HepG2 (cell line): Measurements from ENCODE around the gene NEAT1. TPM values are rescaled to one million over a fixed set of nuclear protein-coding genes. Genes with fewer than 3 reads are reported as not detected.

ENCODE experiments used
- ARHGAP35 ChIP-seq: sonication (generic); formaldehyde crosslinking; IDR thresholded peaks from 2 replicates; pipeline ENCODE4 v1.9.0; 2022; ENCODE audit warnings: mild to moderate bottlenecking, inconsistent platforms, moderate library complexity, missing genetic modification reagents, borderline replicate concordance
- ATRX ChIP-seq: sonication (generic); formaldehyde crosslinking; IDR thresholded peaks from 2 replicates; pipeline ENCODE4 v1.4.0; 2020; ENCODE audit warnings: missing genetic modification reagents, borderline replicate concordance
- ELF1 ChIP-seq: sonication (generic); formaldehyde crosslinking; IDR thresholded peaks from 2 replicates; pipeline ENCODE4 v1.4.0; 2020; ENCODE audit warnings: missing genetic modification reagents
- HDAC2 ChIP-seq: sonication (generic); formaldehyde crosslinking; IDR thresholded peaks from 2 replicates; pipeline ENCODE4 v1.4.0; 2020; ENCODE audit warnings: missing genetic modification reagents
- KLF12 ChIP-seq: sonication (generic); formaldehyde crosslinking; IDR thresholded peaks from 2 replicates; pipeline ENCODE4 v1.4.0; 2020; ENCODE audit warnings: missing genetic modification reagents, borderline replicate concordance
- RERE ChIP-seq: IDR thresholded peaks from 2 replicates; pipeline ENCODE4 v1.6.1; 2016; ENCODE audit warnings: low read depth, missing genetic modification reagents, missing compliant biosample characterization
- RXRB ChIP-seq: IDR thresholded peaks from 2 replicates; pipeline ENCODE4 v1.6.1; 2016; ENCODE audit warnings: borderline replicate concordance, missing genetic modification reagents, missing compliant biosample characterization
- SATB2 ChIP-seq: sonication (generic); formaldehyde crosslinking; IDR thresholded peaks from 2 replicates; pipeline ENCODE4 v1.5.0; 2020; ENCODE audit warnings: missing genetic modification reagents
- SKIL ChIP-seq: sonication (generic); formaldehyde crosslinking; IDR thresholded peaks from 2 replicates; pipeline ENCODE4 v1.8.0; 2022; ENCODE audit warnings: missing genetic modification reagents, mild to moderate bottlenecking, moderate library complexity, borderline replicate concordance
- SP5 ChIP-seq: IDR thresholded peaks from 2 replicates; pipeline ENCODE4 v1.6.1; 2016; ENCODE audit warnings: low read depth, borderline replicate concordance
- TFDP2 ChIP-seq: sonication (generic); formaldehyde crosslinking; IDR thresholded peaks from 2 replicates; pipeline ENCODE4 v1.4.0; 2020; ENCODE audit warnings: missing genetic modification reagents
- ZFP91 ChIP-seq: sonication (generic); formaldehyde crosslinking; IDR thresholded peaks from 2 replicates; pipeline ENCODE4 v1.9.0; 2022; ENCODE audit warnings: missing genetic modification reagents, mild to moderate bottlenecking, borderline replicate concordance
- ZNF17 ChIP-seq: sonication (generic); formaldehyde crosslinking; IDR thresholded peaks from 2 replicates; pipeline ENCODE4 v1.5.0; 2020; ENCODE audit warnings: mild to moderate bottlenecking, missing genetic modification reagents
- ZNF335 ChIP-seq: sonication (generic); formaldehyde crosslinking; IDR thresholded peaks from 2 replicates; pipeline ENCODE4 v1.4.0; 2020; ENCODE audit warnings: missing genetic modification reagents
- ZNF441 ChIP-seq: sonication (generic); formaldehyde crosslinking; IDR thresholded peaks from 2 replicates; pipeline ENCODE4 v1.7.0; 2021; ENCODE audit warnings: missing genetic modification reagents, borderline replicate concordance
- ZNF605 ChIP-seq: sonication (generic); formaldehyde crosslinking; IDR thresholded peaks from 2 replicates; pipeline ENCODE4 v1.8.0; 2022; ENCODE audit warnings: mild to moderate bottlenecking, missing genetic modification reagents
- ZNF652 ChIP-seq: IDR thresholded peaks from 2 replicates; pipeline ENCODE4 v1.6.1; 2016; ENCODE audit warnings: low read depth, borderline replicate concordance
- ZNF746 ChIP-seq: sonication (generic); formaldehyde crosslinking; IDR thresholded peaks from 2 replicates; pipeline ENCODE4 v1.8.0; 2022; ENCODE audit warnings: mild to moderate bottlenecking, missing genetic modification reagents
- ZNF773 ChIP-seq: sonication (generic); formaldehyde crosslinking; IDR thresholded peaks from 2 replicates; pipeline ENCODE4 v1.4.0; 2020; ENCODE audit warnings: missing genetic modification reagents, borderline replicate concordance
- ZNF83 ChIP-seq: sonication (generic); formaldehyde crosslinking; IDR thresholded peaks from 2 replicates; pipeline ENCODE4 v1.4.0; 2020; ENCODE audit warnings: missing genetic modification reagents, mild to moderate bottlenecking, borderline replicate concordance
- polyA plus RNA-seq, 8 experiments: library from polyadenylated mRNA; depleted of rRNA in 3 of 8; stranded (reverse) in 7 of 8; unstranded in 1 of 8; fragments of >200 nt; fragmentation: Illumina TruSeq in 4 of 8; extraction: Trizol in 4 of 8; gene quantifications; 2 replicates each; pipeline versions ENCODE4 v1.2.1 to v1.2.3, GENCODE V29; 2011 to 2016; ENCODE audit warnings: low read depth in 4 of 8, missing spikeins in 1 of 8, mixed read lengths in 1 of 8; ENCODE audit not compliant: insufficient read depth in 1 of 8
- total RNA-seq, 5 experiments: library from RNA; depleted of rRNA; stranded (reverse); fragments of >200 nt; fragmentation: Illumina TruSeq; extraction: Trizol; gene quantifications; 2 replicates each; pipeline ENCODE4 v1.2.3, GENCODE V29; 2016; ENCODE audit warnings: low read depth in 1 of 5

NEAT1 gene
- total and polyA plus RNA-seq, 2 of the 13 experiments (the other 11 are each of a cell fraction or from before 2014, with no cell fraction given) = 20.5 to 41.2 TPM

- TF ChIP-seq ZNF652 (CRISPR knock-in tag) = no peak
- no peak for TF ChIP-seq ZFP91 (CRISPR knock-in tag)
- TF ChIP-seq ZNF83 = no peak
- TF ChIP-seq SATB2 = no peak
- TF ChIP-seq ATRX (CRISPR knock-in tag) = no peak
- TF ChIP-seq ZNF605 = no peak
- TF ChIP-seq RERE = no peak
- TF ChIP-seq TFDP2 (CRISPR knock-in tag) = no peak; the same call in 1 of the 2 replicates
- TF ChIP-seq ELF1 (CRISPR knock-in tag) = 0 out of 2 replicates have a peak, but pooled peaks have one; percentile 32
- no peak for TF ChIP-seq ZNF17
- TF ChIP-seq ARHGAP35 (CRISPR knock-in tag) = no peak
- TF ChIP-seq KLF12 (CRISPR knock-in tag) = no peak
- peak; percentile 67 for TF ChIP-seq HDAC2 (CRISPR knock-in tag)
- TF ChIP-seq SKIL (CRISPR knock-in tag) = no peak
- peak; percentile 85 for TF ChIP-seq RXRB (CRISPR knock-in tag)
- no peak for TF ChIP-seq ZNF335 (CRISPR knock-in tag)
- TF ChIP-seq ZNF746 (CRISPR knock-in tag) = peak; percentile 53; the same call in 1 of the 2 replicates
- peak; percentile 96 for TF ChIP-seq SP5
- no peak for TF ChIP-seq ZNF773 (CRISPR knock-in tag)
- no peak; the same call in 1 of the 2 replicates for TF ChIP-seq ZNF441 (CRISPR knock-in tag)
Observed at GRCh38 chr11:65419772-65420481, 2.7 kb upstream of the NEAT1 start (continued).
